HEK293 (cell line): ENCODE measurements around the gene TMEM236.

Experiments
- FEZF1 ChIP-seq: fragments of 450-650 bp; formaldehyde crosslinking; IDR thresholded peaks from 2 replicates; pipeline ENCODE4 v1.5.1; 2016; ENCODE audit warnings: missing biosample characterization, missing genetic modification characterization
- ZBTB8A ChIP-seq: fragments of 450-650 bp; formaldehyde crosslinking; IDR thresholded peaks from 2 replicates; pipeline ENCODE4 v1.5.1; 2016; ENCODE audit warnings: missing biosample characterization, missing genetic modification characterization
- ZFP41 ChIP-seq: fragments of 450-650 bp; formaldehyde crosslinking; IDR thresholded peaks from 2 replicates; pipeline ENCODE4 v1.5.1; 2016; ENCODE audit warnings: missing biosample characterization, missing genetic modification characterization, borderline replicate concordance
- ZNF114 ChIP-seq: fragments of 450-650 bp; formaldehyde crosslinking; IDR thresholded peaks from 2 replicates; pipeline ENCODE4 v1.5.0; 2017; ENCODE audit warnings: missing biosample characterization, missing genetic modification characterization
- ZNF211 ChIP-seq: fragments of 450-650 bp; formaldehyde crosslinking; IDR thresholded peaks from 2 replicates; pipeline ENCODE4 v1.5.1; 2016; ENCODE audit warnings: low read depth, missing biosample characterization, missing genetic modification characterization
- ZNF24 ChIP-seq: fragments of 450-650 bp; formaldehyde crosslinking; IDR thresholded peaks from 2 replicates; pipeline ENCODE4 v1.5.1; 2016; ENCODE audit warnings: missing biosample characterization, missing genetic modification characterization
- ZNF274 ChIP-seq, 2 experiments: fragments of 200-500 bp in 1 of 2; fragments of 450-650 bp in 1 of 2; sonication (Bioruptor generic) in 1 of 2; formaldehyde crosslinking in 1 of 2; IDR thresholded peaks; 2 replicates each; pipeline versions ENCODE4 v1.5.1 to v1.6.1; 2014 to 2016; ENCODE audit warnings: borderline replicate concordance in 1 of 2, inconsistent platforms in 1 of 2, low read length in 1 of 2, missing biosample characterization in 1 of 2, missing genetic modification characterization in 1 of 2
- ZNF394 ChIP-seq: fragments of 450-650 bp; formaldehyde crosslinking; IDR thresholded peaks from 2 replicates; pipeline ENCODE4 v1.5.1; 2016; ENCODE audit warnings: missing biosample characterization, missing genetic modification characterization, mild to moderate bottlenecking, moderate library complexity, borderline replicate concordance
- ZNF747 ChIP-seq: fragments of 450-650 bp; formaldehyde crosslinking; IDR thresholded peaks from 2 replicates; pipeline ENCODE4 v1.5.1; 2016; ENCODE audit warnings: missing biosample characterization, missing genetic modification characterization
- ZNF830 ChIP-seq: fragments of 450-650 bp; IDR thresholded peaks from 2 replicates; pipeline ENCODE4 v1.5.0; 2018; ENCODE audit warnings: missing biosample characterization, missing genetic modification characterization, low read depth, mild to moderate bottlenecking, moderate library complexity
- TF ChIP-seq, protein P1 (sequence below): fragments of 450-650 bp; formaldehyde crosslinking; IDR thresholded peaks from 2 replicates; pipeline ENCODE4 v1.5.1; 2016; ENCODE audit warnings: missing biosample characterization, missing genetic modification characterization
- TF ChIP-seq, protein P2 (sequence below): sonication (generic); formaldehyde crosslinking; IDR thresholded peaks from 2 replicates; pipeline ENCODE4 v1.8.1; 2022; ENCODE audit warnings: mild to moderate bottlenecking, moderate library complexity, missing genetic modification reagents

DNA sequence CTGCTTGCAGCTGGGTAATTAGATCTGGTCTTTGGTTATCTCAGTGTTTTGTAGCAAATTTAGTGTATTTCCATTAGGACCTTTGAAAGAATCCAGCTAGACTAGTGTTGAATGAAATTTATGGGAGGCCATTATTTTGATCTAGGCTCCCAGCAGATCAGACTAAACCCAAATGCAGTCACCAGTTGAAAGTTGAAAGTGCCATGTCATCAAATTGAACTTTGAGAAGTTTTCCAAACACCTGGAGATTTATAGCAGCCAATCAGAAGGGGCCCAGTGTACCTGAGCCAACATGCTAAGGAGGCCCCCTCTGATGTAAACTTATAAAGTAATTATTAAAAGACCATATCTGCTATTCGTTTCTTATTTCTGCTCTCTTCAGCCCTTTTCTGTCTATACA lies 11.3 kb upstream of the TMEM236 start:
- TF ChIP-seq, protein P1, sequence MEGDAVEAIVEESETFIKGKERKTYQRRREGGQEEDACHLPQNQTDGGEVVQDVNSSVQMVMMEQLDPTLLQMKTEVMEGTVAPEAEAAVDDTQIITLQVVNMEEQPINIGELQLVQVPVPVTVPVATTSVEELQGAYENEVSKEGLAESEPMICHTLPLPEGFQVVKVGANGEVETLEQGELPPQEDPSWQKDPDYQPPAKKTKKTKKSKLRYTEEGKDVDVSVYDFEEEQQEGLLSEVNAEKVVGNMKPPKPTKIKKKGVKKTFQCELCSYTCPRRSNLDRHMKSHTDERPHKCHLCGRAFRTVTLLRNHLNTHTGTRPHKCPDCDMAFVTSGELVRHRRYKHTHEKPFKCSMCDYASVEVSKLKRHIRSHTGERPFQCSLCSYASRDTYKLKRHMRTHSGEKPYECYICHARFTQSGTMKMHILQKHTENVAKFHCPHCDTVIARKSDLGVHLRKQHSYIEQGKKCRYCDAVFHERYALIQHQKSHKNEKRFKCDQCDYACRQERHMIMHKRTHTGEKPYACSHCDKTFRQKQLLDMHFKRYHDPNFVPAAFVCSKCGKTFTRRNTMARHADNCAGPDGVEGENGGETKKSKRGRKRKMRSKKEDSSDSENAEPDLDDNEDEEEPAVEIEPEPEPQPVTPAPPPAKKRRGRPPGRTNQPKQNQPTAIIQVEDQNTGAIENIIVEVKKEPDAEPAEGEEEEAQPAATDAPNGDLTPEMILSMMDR (tag by site-specific recombination), result no peak
- TF ChIP-seq ZNF274 (IDR thresholded peaks at IDR 0.05; ENCODE audit: low read length) (no peak), ZNF274 (tag by site-specific recombination; IDR thresholded peaks at IDR 0.05; ENCODE audit: borderline replicate concordance) (no peak), ZNF830 (tag by site-specific recombination) (no peak), ZBTB8A (no peak), ZNF211 (tag by site-specific recombination) (no peak), ZNF394 (tag by site-specific recombination) (no peak), ZNF24 (tag by site-specific recombination) (no peak), FEZF1 (tag by site-specific recombination) (no peak), ZNF747 (tag by site-specific recombination) (no peak), ZNF114 (tag by site-specific recombination) (no peak), ZFP41 (tag by site-specific recombination) (no peak)
- TF ChIP-seq, protein P2, sequence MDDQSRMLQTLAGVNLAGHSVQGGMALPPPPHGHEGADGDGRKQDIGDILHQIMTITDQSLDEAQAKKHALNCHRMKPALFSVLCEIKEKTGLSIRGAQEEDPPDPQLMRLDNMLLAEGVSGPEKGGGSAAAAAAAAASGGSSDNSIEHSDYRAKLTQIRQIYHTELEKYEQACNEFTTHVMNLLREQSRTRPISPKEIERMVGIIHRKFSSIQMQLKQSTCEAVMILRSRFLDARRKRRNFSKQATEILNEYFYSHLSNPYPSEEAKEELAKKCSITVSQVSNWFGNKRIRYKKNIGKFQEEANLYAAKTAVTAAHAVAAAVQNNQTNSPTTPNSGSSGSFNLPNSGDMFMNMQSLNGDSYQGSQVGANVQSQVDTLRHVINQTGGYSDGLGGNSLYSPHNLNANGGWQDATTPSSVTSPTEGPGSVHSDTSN (CRISPR knock-in tag), result no peak
